NOMO-1 treated with dmso at 0.1 percent for 144 hours (cell line): Measurements from ENCODE around the gene RMRP.
"Not testable (repeated sequence)": the region's sequence is repeated elsewhere in the genome, so short reads cannot be mapped to it uniquely, and the experiment has no call there.

Experiments
- DNase-seq: peaks from one replicate; lab custom pipeline; 2025; ENCODE audit not compliant: unreplicated experiment; lab: John Stamatoyannopoulos, UW

RMRP gene

DNA sequence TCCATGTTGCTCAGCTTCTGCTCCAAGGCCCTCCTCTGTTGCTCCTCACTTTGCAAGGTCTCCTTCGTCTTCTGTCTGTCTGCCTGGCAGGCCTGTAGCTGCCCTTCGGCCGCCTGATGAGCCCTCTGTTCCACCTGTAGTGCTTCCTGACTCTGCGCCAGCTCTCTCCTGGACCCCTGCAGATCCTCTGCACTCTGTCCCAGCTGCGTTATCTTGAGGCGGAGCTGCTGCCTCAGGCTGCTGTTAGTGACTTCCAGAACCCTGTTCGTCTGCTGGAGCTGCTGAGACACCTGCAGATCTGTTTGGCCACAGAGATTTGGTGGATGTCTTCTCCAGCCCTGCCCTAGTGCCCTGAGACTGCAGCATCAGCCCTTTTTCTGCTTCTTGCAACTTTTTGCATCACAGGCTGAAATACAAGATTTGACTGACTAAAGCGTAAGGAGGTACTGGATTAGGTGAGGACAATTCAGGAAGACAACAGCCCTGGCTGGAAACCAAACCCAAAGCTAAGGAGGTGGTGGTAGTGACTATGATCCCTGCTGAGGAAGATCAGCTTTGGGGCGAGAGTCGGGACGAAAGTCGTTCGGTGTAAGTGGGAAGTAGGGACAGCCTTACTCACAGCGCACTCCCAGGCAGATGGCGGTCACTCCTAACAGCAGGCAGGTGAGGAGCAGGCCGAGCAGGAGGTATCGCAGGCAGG lies 41.7 kb downstream of the RMRP start:
- DNase-seq, result no peak

DNA sequence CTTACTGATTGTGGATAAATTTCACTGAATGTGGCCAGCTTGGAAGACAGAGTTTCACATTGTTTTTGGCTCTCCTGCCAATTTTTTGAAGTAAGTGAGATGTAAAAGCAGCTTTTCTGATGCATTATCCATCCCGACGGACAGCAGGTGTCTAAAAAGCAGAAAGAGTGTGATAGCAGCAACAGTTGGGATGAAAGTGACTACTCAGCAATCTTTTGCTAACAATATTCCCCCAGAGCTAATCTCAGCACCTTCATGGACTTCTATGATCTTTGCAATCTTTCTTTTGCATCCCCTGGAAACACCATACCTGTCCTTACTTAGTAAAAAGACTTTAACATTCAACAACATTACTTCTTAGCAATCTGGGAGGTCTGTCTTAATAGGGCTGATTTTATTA lies 45.0 kb downstream of the RMRP start:
- no peak for DNase-seq

DNA sequence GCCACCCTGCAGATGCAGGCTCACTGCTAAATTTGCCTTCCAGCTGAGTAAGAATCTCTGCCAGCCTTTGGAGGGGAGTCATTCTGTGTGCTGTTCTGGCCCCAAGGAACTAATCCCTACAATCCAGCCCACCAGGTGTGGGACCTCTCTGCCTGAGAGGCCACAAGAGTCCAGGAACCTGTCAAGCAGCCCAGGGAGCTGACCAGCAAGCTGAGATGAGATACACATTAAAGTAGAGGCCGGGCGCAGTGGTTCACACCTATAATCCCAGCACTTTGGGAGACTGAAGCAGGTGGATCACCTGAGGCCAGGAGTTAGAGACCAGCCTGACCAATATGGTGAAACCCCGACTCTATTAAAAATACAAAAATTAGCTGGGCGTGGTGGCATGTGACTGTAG lies 45.8 kb downstream of the RMRP start:
- DNase-seq, result not testable (repeated sequence)

DNA sequence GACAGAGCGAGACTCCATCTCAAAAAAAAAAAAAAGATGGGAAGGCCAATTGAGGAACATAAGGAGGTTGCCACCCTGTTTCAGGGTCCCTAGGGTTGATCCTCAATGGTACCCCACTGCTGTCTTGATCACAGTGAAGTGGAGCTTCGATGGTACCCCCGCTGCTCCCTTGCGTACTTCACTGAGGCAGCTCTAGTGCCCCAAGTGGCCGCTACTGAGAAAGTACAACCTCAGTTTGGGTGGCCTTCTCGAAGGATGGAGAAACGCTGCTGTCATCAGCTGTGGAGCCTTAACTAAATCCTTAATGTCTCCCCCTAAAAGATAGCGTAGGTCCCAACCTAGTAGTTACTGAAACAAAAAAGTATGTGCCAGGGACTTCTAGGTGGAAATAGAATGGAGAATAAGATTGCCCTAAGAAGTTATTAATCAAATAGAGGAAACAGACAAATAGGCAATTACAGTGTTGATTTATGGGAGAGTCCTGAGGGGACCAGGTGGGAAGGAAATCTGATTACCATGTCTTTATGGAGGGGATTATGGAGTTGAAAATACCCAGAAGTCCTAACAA lies 46.5 kb downstream of the RMRP start:
- peak; percentile 19 for DNase-seq

DNA sequence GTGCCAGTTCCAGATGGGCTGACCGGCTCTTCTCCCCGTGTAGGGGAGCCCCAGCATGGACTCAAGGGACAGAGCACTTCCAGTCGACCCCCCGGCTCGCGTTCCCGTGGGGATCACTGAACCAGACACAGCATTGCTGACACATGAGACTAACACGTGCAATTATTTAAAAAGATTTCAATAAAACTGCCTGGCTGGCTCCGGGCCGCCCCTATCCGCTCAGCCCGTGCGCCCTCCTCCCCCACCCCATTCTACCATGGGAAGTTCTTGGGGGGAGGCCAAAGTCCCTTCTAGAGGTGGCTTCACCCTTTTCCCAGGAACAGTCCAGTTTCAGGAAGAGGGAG lies 48.0 kb downstream of the RMRP start:
- no peak for DNase-seq

DNA sequence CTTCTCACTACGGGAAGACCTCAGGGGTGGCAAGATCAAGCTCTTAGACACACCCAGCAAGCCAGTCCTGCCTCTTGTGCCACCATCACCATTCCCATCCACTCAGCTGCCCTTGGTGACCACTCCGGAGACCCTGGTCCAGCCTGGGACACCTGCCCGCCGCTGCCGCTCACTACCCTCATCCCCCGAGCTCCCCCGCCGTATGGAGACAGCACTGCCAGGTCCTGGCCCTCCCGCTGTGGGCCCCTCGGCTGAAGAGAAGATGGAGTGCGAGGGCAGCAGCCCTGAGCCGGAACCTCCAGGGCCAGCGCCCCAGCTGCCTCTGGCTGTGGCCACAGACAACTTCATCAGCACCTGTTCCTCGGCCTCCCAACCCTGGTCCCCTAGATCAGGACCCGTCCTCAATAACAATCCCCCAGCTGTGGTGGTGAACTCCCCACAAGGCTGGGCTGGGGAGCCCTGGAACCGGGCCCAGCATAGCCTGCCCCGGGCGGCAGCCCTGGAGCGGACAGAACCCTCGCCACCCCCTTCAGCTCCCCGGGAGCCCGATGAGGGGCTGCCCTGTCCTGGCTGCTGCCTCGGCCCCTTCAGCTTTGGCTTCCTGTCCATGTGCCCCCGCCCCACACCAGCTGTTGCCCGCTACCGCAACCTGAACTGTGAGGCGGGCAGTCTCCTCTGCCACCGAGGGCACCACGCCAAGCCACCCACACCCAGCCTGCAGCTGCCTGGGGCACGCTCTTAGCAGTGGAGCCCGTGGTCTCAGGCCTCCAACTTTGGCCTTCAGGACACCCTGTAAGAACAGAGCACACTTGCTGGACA lies 48.6 kb downstream of the RMRP start:
- DNase-seq, result no peak

DNA sequence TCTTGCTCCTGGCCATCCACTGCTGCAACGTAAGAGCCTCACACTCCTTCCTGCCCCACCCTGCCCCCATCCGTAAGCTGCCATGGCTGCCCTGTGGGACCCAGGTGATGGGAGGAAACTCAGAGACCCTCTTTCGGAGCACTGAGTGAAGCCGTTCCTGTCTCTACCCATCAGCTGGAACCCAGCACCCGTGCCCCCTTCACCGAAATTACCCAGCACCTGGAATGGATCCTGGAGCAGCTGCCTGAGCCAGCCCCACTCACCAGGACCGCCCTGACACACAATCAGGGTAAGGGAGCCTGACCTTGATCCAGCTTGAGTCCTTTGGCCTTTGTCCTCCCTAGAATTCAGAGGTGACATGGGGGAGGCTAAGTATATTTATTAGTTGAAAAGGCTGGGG lies 49.6 kb downstream of the RMRP start:
- no peak for DNase-seq
